Measurements from ENCODE around the gene EPAS1. TPM values are rescaled to one million over a fixed set of nuclear protein-coding genes. Genes with fewer than 3 reads are reported as not detected.

The EPAS1 gene
- total and polyA plus RNA-seq, 9 of the 15 experiments (the other 6 are each of a cell fraction or from before 2014, with no cell fraction given), result 0.25 to 11.2 (median 4.1) TPM

GRCh38 chr2:46314065-46314835 is 17.0 kb downstream of the EPAS1 start (continued):
- no peak for TF ChIP-seq ESRRB (CRISPR knock-in tag; IDR thresholded peaks at IDR 0.05; ENCODE audit: borderline replicate concordance)
- 0 out of 2 replicates have a peak, but pooled peaks have one; percentile 18 for TF ChIP-seq LCOR (CRISPR knock-in tag; IDR thresholded peaks at IDR 0.05)
- TF ChIP-seq TEAD4 (IDR thresholded peaks at IDR 0.05; ENCODE audit: low read length), result no peak
- no peak for TF ChIP-seq TEAD4 (CRISPR knock-in tag; IDR thresholded peaks at IDR 0.05; ENCODE audit: borderline replicate concordance)
- TF ChIP-seq CSDE1 (IDR thresholded peaks at IDR 0.05), result no peak
- no peak for TF ChIP-seq DPF2 (IDR thresholded peaks at IDR 0.05)
- TF ChIP-seq KLF10 (CRISPR knock-in tag; IDR thresholded peaks at IDR 0.05), result no peak
- no peak for TF ChIP-seq USF2 (CRISPR knock-in tag; IDR thresholded peaks at IDR 0.05)
- TF ChIP-seq L3MBTL2 (IDR thresholded peaks at IDR 0.05), result peak; percentile 79
- TF ChIP-seq AFF1 (IDR thresholded peaks at IDR 0.05; ENCODE audit: low read depth in 1 of 2, partially characterized antibody in 2 of 2), result peak in 1 of 2 experiments; percentile 79
- no peak for TF ChIP-seq SAFB (IDR thresholded peaks at IDR 0.05; ENCODE audit: borderline replicate concordance, low read depth, low read length)
- no peak for TF ChIP-seq SNIP1 (IDR thresholded peaks at IDR 0.05; ENCODE audit: low read depth)
